Amniotic stem cell (primary cell): ENCODE results near the gene THAP4.

Experiments
- DNase-seq: peaks from one replicate; lab custom pipeline; 2025; lab: John Stamatoyannopoulos, UW

Gene THAP4

GRCh38 chr2:241563981-241564595 is 72.9 kb downstream of the THAP4 start:
- no peak for DNase-seq

DNA sequence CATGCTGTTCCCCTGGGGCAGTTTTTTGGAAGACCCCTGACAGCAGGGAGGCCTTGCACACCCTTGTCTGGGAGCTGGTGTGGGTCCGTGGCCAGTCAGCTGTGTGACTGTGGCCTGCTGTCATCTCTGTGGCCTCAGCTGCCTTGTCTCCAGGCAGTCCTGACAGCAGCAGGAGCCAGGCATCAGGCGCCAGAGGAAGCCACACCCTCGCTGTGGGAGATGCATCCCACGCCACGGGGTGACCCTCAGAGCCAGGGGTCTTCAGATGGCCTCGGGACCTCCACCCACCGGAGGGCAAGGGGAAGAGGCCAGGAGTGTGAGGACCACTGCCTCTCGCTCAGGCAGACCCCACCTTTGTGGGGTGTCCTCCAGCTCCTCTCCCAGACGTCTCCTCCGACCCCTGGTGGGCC is 73.4 kb downstream of the THAP4 start:
- no peak for DNase-seq

DNA sequence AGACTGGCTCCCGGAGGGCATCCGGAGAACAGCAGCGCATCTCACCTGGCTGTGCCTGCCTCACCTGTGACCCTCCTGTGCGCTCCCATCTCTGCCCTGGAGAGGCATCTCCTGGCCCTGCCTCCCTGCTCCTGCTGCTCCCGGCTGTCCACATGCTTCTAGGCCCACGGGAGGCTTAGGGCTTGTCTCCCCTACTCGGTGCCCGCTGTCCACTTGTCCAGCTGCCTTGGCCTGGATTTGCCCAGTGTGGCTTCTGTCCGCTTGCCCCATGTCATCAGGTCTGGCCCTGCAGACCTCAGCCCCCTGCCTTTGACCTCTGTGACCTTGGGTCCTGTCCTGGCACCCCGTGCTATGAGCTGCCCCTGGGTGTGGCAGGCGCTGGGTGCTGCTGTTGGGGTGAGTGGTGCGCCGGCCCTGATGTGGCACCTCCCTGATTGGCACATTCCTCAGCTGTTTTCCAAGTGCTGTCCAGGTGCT is 73.9 kb downstream of the THAP4 start:
- no peak for DNase-seq

DNA sequence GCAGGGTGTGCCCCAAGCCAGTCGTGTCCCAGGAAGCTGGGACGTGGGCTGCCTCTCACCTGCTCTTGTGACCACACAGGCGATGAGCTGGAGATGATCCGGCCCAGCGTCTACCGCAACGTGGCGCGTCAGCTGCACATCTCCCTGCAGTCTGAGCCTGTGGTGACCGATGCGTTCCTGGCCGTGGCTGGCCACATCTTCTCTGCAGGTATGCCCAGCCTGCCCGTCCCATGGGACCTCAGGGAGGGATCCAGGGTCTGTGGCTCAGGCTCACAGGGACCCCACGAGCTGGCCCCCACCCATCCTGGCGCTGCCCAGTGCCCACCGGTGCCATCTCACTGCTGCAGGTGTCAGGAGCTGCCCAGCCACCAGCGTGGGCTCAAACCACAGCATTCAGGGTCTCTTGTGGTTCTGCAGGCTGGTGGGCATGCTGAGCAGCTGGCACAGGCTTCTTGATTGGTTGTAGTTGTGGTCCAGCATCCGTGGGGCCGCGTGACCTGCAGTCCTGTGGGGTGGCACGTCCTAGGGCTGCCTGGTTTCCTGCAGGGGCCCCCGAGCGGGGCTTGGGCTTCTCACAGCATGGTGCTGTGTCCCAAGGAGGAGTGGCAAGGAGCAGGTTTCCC is 74.6 kb downstream of the THAP4 start:
- DNase-seq, result no peak

GRCh38 chr2:241561832-241562231 is 75.1 kb downstream of the THAP4 start:
- peak; percentile 30 for DNase-seq

DNA sequence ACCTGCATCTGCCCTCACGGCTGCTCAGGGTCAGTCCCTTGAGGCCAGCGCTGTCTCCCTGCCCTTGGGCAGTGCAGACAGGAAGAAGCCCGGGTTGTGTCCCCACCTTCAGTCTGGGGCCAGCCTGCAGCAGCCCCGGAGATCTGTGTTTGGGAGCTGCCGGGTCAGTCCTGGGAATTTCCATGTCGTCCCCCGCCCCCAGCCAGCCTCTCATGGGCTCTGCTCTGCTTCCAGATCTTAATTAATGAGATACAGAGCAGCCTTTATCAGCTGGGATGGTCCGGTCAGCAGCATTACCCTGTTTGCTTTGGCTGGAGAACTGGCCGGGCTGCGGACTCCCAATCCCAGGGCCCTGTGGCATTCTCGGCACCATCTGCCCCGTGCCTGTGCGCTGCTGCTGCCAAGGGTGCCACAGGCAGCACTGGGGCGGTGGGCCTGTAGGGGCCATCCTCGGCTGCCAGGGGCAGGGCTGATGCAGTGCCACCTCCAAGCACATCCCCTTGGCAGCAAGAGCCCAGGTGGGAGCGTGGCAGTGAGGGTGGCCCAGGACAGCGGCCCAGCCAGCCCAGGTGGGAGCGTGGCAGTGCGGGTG is 76.0 kb downstream of the THAP4 start:
- DNase-seq, result no peak

- DNase-seq, result no peak
These were observed 76.6 kb downstream of the THAP4 start for GRCh38 chr2:241560162-241560882.

DNA sequence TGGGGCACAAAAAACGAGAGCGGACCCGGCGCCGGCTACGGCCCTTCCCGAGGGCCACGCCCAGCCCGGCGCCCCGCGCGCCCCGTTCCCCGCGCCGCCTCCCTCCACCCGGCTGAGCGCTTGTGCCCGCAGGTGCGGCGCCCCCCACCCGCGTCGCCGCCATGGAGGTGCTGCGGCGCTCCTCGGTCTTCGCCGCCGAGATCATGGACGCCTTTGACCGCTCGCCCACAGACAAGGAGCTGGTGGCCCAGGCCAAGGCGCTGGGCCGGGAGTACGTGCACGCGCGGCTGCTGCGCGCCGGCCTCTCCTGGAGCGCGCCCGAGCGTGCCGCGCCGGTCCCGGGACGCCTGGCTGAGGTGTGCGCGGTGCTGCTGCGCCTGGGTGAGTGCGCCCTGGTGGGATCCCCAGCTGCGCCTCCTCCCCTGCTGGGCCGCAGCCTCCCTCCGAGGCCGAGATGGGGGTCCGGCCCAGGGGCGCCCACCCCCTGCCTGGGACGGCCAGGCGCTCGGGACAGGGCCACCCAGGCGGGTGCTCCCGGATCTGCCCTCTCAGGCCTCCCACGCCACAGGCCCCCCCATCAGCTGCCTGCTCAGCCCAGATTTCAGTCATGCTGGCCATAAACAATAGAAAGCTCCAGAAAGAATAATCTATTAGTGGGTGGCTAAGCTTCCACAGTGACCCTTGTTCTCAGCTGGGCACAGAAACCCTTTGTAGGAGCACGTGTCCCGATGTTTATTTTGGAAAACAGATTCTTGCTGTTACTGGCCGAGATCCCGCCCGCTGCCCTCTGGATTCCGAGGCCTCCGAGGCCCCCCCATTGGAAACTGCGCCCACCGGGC is 77.4 kb downstream of the THAP4 start:
- no peak for DNase-seq

DNA sequence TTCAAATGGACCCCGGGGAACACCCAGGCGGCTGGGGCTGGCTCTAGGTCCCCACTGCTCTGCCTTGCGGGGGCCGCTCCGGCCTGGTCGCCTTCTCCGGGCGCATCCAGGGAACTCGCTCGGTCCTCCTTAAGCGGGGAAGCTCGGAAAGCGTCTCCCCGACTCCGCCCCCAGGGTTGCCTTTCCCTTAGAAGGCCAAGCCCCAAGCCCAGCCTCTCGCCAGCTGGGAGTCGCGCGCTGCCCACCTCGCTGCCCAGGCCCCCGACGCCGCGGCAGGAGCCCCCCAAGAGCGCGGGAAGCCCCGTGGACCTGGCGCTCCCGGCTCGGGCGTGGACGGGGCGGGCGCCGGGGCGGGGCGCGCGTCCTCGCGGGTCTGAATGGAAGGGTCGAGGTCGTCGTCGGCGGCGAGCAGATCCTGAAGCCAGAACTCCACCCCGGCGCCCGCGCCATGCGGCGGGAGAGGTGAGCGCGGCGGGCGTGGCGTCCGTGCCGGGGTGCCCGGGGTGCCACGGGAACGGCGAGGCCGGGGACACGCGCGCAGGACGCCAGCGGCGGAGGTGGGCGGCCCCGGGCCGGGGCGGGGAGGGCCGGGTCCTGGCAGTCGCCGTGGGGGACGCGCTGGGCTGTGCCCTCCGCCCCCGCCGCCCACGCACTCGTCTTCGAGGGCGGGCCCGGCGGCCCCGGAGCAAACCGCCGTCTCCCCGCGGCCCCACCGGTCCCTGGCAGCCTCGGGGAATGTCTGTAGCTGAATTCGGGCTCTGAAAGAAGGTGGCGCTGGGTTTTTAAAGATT is 78.2 kb downstream of the THAP4 start, which contains the start of gene BOK:
TSS of gene BOK (plus strand) at position 214 of the 791 bp plus-strand sequence. CDS start 739 bp downstream, outside the sequence.
- DNase-seq, result peak; percentile 34

DNA sequence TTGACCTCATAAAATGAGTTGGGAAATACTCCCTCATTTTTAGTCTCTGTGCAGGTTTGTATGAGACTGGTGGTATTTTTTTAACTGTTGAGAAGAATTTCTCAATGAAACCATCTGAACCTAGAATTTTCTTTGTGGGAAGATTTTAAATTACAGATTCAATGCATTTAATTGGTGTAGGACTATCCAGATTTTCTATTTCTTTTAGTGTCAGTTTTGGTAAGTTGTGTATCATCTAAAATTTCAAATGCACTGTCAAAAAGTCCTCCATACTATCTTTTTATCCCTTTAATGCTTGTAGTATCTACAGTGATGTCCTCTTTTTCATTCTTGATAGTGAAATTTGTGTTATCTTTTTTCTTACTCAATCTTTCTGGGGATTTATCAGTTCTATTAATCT is 80.2 kb downstream of the THAP4 start:
- DNase-seq, result no peak

GRCh38 chr2:241555711-241556110 is 81.2 kb downstream of the THAP4 start:
- no peak for DNase-seq

- DNase-seq, result no peak
These were observed 82.2 kb downstream of the THAP4 start for GRCh38 chr2:241554610-241555322.

GRCh38 chr2:241553981-241554380 is 83.0 kb downstream of the THAP4 start:
- no peak for DNase-seq

DNA sequence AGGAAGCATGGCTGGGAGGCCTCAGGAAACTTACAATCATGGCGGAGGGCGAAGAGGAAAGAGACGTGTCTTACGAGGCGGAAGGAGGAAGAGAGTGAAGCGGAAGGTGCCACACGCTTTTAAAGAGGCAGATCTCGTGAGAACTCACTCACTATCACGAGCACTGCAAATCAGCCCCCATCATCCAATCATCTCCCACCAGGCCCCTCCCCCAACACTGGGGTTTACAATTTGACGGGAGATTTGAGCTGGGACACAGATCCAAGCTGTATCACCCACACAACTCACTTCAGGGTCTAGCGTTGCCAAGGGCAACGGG is 83.5 kb downstream of the THAP4 start:
- DNase-seq, result no peak

GRCh38 chr2:241551998-241552737 is 84.8 kb downstream of the THAP4 start:
- no peak for DNase-seq

DNA sequence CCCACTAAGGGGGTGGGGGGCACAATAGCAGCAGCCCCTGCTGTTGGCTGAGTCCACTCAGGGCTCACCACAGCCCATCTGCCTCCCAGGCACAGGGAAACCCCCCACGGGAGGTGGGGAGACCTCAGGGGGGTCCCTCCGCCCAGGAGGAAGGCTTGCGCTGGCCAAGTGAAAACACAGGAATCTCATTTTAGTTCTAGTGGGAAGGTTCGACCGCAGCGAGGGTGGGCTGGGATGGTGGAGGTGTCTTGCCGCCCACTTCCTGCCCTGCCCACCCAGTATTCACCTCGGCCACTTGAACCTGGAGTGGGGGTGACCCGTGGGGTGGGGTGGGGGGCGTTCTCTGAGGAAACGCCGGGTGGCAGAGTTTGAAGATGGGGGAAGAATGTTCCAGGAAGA is 85.4 kb downstream of the THAP4 start:
- no peak for DNase-seq

DNA sequence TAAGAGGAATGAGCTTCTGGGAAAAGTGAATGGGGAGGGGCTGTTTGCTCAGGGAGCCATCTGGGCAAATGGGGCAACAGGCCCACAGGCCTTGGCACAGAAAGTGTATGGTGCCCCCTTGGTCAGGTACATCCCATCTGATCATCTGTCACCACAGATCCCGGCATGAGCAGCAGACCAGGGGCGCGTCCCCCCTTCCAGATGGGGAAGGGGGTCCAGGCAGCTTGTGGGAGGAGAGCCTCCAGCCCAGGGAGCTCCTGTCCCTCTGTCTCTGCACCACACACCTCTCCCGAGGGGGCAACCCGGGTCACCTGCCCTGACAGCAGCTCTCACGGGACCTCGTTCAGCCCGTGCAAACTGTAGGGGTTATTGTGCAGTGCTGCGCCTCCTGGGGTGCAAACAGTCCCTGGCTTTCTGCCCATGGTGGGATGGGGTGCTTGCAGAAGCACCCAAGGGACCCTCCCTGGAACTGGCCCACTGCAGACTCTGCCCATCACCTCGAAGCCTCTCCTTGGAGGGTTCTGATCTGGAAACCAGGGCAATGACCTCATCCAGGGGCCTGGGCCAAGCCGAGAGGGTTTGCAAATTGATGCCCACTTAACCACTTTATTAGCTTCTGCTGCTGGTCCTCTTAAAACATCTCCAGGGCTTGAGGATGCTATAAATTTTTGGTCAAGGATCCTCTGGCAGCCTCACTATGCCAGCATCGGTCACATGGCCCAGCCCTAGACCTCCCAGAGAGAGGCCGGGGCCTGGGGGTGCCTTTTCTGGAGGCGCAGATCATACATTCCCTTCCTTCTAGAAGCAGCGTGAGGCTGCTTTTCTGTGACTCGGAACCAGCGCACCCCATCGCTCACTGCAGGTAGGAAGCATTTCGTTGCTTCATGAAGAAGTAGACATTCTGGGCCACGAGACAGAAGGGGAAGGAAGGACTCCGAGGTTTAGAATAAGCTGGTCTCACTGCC is 86.1 kb downstream of the THAP4 start:
- no peak for DNase-seq

DNA sequence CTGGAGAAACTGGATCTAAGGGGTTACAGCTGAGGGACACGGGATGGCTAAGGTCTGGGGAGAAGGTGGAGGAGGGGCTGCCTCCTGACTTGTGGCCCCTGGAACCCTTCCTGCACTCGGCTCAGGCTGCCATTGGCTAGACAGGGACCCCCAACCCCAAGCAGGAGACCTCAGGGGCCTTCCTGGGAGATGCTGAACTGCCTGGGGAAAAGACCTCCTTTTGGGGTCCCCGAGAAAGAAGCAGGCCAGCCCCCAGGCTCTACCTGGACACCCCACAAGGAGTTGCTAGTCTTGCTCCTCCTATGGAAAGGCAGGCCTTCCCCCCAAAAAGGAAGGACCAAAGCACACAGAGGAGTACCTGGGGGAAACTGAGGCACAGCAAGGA is 88.5 kb downstream of the THAP4 start:
- no peak for DNase-seq
